ENCODE measurements around the gene BCAM.
"Not testable (repeated sequence)": the region's sequence is repeated elsewhere in the genome, so short reads cannot be mapped to it uniquely, and the experiment has no call there.

DNA sequence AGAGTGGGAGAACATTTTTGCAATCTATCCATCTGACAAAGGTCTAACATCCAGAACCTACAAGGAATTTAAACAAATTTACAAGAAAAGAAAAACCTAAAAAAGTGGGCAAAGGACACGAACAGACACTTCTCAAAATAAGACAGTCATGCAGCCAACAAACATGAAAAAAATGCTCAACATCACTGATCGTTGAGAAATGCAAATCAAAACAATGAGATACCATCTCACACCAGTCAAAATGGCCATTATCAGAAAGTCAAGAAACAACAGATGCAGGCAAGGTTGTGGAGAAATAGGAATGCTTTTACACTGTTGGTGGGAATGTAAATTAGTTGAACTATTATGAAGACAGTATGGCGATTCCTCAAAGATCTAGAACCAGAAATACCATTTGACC lies 52.7 kb downstream of the BCAM start:
- TF ChIP-seq, protein P1, sequence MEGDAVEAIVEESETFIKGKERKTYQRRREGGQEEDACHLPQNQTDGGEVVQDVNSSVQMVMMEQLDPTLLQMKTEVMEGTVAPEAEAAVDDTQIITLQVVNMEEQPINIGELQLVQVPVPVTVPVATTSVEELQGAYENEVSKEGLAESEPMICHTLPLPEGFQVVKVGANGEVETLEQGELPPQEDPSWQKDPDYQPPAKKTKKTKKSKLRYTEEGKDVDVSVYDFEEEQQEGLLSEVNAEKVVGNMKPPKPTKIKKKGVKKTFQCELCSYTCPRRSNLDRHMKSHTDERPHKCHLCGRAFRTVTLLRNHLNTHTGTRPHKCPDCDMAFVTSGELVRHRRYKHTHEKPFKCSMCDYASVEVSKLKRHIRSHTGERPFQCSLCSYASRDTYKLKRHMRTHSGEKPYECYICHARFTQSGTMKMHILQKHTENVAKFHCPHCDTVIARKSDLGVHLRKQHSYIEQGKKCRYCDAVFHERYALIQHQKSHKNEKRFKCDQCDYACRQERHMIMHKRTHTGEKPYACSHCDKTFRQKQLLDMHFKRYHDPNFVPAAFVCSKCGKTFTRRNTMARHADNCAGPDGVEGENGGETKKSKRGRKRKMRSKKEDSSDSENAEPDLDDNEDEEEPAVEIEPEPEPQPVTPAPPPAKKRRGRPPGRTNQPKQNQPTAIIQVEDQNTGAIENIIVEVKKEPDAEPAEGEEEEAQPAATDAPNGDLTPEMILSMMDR (IDR thresholded peaks at IDR 0.05; ENCODE audit: low read depth, low read length, missing input control) = not testable (repeated sequence)
- not testable (repeated sequence) for TF ChIP-seq TAF1 (conservative IDR thresholded peaks at IDR 0.05); JUND (IDR thresholded peaks at IDR 0.05); HNF4G (IDR thresholded peaks at IDR 0.05); RXRA (IDR thresholded peaks at IDR 0.05); YY1 (IDR thresholded peaks at IDR 0.05)
- TF ChIP-seq, protein P2, sequence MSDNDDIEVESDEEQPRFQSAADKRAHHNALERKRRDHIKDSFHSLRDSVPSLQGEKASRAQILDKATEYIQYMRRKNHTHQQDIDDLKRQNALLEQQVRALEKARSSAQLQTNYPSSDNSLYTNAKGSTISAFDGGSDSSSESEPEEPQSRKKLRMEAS (IDR thresholded peaks at IDR 0.05) = not testable (repeated sequence)
